Measurements from ENCODE around the gene ESRP2.

The ESRP2 gene

DNA sequence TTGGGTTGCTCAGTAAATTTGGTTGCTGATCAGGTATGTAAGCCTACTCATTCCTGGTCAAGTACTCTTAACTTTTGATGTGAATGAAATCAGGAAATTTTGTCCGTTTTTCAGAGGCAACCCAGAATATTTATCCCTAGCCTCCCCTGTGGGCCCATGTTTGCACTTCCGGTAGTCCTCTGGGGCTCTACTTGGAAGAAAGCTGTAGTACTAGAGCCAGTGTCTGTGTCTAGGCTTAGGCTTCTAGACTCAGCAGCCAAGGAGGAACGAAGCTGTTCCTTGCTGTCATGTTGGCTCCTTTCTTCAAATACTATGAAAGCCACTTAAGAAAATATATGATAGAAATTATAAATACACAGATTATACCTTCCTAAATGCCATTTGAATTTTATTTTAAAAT, 21.2 kb downstream of the ESRP2 start:
- DNase-seq: no peak

DNA sequence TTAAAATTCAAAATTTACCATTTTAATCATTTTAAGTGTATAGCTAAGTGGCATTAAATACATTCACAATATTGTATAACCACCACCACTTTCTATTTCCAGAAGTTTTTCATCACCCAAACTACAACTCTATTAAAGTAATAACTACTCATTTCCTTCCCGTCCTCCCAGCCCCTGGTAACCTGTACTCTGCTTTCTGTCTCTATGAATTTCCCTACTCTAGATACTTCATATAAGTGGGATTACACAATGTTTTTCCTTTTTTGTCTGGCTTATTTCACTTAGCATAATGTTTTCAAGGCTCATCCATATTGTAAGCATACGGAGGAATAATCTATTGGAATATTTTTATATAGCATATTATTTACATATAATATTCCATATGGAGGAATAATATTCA, 29.7 kb downstream of the ESRP2 start:
- DNase-seq: no peak

DNA sequence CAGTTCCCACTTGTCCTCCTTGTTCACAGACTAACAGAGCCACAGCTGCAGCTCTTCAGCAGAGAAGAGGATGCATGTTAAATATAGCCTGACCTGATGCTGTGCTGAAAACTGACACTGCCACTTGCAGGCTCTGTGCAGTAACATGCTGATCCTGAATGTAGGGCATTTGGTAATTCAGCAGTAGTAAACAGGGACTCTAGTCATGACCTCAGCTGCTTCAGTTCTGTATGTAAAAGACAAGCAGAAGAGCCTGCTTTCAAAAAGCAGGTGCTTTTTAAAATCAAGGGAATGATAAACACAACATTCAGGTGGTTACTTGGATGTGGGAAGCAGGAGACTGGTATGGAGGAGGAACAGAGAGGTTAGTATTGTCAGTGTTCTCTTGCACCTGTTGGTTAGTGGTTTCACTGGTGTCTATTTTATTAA, 33.8 kb downstream of the ESRP2 start:
- DNase-seq: peak; percentile 19

DNA sequence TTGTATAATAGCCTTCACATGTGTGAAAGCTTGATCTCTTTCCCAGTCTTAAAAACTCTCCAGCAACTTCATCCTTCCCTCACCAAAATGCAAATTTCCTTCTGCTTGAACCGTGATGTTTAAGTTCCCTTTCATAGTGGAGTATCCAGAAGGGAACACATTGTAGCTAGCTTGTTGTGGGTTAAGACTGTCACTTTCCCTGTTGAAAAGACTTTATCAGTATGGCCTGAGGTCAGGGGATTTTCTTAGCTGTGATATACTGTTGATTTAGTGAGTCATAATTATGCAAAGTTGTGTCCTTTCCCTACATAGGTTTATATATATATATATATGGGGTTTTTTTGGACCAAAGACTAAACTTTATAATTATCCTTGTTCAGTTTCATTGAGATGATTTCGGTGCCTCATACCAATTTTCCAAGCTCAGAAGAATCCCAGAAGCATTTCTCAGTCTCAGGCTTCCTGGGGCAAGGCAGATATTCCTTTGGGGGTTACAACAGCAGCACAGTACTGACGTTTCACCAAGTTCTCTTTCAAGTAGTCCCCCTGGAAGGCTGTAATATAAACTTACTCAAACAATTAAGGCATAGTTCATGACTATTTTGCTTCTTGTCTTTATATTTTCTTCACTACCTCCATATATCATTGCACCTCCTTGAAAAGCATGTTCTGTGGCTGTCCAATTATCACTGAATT, 35.7 kb downstream of the ESRP2 start:
- no peak for DNase-seq

DNA sequence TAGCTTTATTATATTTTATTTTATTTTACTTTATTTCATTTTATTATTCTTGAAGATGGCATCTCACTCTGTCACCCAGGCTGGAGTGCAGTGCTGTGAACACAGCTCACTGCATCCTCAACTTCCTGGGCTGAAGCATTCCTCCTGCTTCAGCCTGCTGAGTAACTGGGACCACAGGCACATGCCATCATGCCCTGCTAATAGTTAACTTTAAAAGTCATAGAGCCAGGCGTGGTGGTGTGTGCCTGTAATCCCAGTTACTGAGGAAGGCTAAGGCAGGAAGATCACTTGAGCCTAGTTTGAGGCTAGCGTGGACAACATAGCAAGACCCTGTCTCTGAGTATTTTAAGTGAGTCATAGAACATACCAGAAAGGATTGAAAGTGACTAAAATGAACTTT, 38.7 kb downstream of the ESRP2 start:
- DNase-seq: no peak

DNA sequence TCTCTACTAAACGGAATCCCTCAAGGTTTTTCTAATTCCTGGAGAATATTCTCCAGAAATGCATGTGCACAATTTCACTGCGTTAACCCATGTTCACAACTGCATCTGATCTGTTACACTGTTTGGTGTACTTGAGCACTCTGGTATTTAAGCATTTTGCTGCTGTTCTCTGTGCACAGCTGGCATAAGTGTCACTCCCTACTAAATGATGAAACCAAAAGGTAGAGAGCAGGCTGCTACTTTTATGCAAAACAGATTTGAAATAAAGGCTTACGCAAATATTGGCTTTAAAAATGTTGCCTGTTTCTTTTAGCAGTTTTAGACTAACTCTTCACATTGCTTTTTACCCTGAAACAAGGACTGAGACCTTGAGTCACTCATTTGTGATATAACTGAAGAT, 41.7 kb downstream of the ESRP2 start:
- no peak for DNase-seq

DNA sequence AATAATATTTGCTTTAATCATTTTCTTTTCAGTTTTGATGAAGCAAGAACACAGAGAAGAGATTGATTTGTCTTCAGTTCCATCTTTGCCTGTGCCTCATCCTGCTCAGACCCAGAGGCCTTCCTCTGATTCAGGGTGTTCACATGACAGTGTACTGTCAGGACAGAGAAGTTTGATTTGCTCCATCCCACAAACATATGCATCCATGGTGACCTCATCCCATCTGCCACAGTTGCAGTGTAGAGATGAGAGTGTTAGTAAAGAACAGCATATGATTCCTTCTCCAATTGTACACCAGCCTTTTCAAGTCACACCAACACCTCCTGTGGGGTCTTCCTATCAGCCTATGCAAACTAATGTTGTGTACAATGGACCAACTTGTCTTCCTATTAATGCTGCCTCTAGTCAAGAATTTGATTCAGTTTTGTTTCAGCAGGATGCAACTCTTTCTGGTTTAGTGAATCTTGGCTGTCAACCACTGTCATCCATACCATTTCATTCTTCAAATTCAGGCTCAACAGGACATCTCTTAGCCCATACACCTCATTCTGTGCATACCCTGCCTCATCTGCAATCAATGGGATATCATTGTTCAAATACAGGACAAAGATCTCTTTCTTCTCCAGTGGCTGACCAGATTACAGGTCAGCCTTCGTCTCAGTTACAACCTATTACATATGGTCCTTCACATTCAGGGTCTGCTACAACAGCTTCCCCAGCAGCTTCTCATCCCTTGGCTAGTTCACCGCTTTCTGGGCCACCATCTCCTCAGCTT, 45.0 kb downstream of the ESRP2 start:
- DNase-seq: no peak

DNA sequence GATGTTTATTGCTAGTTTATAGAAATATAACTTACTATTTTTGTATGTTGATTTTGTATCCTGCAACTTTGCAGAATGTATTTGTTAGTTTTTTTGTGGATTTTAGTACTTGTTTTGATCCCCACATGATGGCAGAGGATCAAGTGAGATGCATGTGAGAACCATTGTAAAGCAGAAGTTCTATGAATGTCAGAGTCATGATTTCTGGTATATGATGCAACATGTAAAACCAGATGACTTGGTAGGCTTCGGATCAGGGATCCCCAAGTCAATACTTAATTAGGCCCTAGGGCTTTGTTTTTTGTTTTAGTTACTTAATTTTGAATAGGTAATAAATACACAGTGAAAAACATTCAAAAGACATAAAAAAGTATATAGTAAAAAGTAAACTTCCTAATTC, 45.8 kb downstream of the ESRP2 start:
- DNase-seq: no peak

DNA sequence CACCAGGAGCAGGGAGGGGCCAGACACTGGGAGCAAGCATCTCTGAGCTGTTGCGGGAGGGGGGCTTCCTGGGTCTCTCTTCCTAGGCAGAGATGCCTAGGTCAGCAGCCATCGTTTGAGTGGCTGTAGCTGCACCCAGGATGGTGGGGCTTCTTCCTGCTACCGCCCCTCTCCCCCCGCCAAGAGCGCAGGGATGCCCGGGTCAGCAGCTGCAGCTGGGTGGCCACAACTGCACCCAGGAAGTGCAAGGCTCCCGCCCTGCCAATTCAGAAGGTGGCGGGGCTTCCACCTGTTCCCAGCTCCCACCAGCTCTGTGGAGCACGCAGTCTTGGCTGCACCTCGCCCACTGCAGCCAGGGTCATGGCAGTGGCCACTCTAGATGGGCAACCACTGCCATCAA, 47.8 kb downstream of the ESRP2 start:
- no peak for DNase-seq

DNA sequence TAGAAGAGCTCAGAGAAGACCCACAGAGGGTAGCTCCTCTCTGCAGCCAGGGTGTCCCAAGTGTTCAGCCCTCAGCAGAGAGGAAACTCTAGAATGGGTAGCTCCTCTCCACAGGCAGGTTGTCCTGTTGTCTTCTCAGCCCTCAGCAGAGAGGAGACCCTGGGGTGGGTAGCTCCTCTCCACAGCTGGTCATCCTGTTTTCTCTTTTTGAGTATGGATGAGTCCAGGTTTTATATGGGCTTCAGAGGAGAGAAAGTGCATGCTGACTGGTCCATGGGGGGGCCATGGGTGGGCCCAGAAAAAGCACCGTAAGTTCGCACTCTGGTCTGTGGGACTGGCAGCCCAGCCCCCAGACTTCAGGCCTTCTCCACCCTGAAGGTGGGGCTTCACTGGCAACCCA, 48.4 kb downstream of the ESRP2 start:
- no peak for DNase-seq

DNA sequence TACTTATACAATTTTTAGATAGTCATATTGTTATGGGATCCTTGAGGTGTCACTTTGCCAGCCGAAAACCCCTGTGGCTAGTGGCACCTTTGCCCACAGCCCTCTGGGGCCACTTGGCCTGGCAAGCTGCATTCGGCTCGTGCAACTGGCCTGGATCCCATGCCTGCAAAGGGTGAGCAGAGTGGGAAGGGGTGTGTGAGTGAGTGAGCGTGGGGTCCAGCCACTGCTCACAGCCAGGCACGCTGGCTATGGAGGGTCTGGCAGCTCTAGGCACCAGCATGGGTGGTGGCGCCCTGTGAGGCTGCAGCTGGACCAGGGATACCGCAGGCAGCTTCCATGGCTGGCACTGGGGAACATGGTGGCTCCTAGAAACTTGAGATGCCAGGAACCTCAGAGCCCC, 49.0 kb downstream of the ESRP2 start:
- DNase-seq: no peak

DNA sequence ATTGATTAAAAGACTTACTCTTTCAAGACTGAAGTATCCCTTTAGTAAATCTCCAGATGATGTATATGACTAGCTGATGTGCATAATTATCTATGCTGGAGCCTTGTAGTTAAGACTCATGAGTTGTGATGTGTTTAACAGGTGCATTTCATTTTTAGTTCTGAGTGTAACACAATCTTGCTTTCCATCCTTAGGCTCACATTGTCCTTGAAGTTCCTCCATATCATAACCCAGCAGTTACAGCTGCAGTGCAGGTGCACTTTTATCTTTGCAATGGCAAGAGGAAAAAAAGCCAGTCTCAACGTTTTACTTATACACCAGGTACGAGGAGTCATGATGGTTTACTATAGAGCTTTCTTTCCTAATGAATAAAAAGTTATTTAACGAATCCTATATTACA, 52.9 kb downstream of the ESRP2 start:
- DNase-seq: no peak

DNA sequence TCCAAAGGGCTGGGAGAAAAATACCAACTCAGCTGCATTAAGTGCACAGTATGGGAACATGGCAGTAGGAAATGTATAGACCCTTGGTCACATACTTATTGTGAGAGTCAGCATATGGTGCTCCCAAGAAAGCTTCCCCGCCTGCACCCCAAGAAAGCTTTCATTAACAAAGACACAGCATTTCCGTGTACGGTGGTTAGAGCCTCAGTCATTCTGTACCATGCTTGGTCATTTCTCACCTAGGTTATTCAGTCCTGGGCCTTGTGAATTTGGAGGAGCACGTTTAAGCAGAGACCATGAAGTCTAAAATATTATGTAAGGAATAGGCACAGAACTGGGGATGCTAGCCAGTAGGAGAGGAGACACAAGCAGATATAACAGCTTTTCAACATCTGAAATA, 56.1 kb downstream of the ESRP2 start:
- DNase-seq: no peak

DNA sequence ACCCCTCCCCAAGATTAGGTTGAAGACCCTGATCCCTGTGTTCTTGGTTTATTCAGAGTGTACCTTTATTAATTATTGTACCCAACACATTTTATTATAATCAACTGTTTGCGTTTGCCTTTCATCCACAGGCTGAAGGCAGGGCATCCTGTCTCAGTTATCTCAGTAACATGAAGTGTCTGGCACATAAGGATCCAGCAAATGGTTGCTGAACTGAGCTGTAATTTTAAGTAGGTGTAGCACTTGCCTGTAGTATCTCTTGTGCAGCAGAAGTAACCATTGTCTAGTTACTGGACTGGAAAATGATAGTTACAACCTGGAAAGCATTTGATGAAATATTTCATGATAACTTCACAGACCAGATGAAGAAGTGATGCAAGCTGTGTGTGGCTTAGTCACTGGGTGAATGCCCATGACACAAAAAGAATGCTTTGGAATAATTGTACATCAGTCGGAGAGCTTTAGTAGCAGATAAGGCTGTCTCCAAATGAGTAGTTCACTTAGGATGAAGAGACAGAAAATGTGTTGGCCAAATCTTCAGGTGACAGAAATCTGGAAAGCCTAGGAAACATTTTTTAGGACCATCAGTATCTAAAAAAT, 56.6 kb downstream of the ESRP2 start:
- DNase-seq: no peak
